GM19468 (cell line): ENCODE results near the gene GTPBP1.
A peak's percentile ranks its signal among the peaks of the same experiment; 100 is the strongest.

ENCODE experiments used
- ATAC-seq: cut with Tn5 transposase; IDR thresholded peaks from one replicate; pipeline ENCODE4 v1.9.1; 2021; ENCODE audit warnings: mild to moderate bottlenecking, moderate library complexity, moderate number of reproducible peaks; ENCODE audit not compliant: unreplicated experiment; ENCODE audit errors: extremely low read depth

GTPBP1 gene

DNA sequence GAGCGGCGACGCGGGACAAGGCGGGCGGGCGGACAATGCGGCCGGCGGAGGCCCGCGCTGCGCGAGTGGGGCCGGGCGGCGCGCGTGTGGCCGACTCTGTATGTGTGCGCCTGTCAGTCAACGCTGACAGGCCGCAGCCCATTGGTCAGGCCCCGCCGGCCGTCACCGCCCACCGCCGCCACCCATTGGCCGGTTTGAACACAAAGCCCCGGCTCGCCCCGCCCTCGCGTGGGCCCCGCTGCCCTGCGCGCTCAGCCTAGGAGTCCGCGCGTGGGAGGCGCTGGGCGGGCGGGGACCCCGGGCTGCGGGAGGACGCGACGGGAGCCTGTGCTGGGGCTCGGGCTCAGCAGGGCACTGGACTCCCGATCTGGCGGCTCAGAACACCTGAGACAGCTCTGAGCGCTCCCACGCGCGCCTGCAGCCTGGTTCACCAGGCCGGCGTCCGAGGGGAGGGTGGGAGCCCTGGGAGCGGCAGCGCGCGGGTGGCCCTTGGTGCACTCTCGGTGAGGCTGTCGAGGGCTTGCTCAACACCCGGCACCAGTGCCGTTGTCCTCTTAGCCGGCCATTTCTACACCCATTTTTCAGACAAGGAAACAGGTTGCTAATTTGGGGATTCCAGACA, 50.3 kb downstream of the GTPBP1 start, which contains the start of gene SUN2:
SUN2 (minus strand) TSS at position 88 of the 622 bp plus-strand sequence. CDS start 3,370 bp downstream, outside the sequence.
- peak; percentile 26 for ATAC-seq

DNA sequence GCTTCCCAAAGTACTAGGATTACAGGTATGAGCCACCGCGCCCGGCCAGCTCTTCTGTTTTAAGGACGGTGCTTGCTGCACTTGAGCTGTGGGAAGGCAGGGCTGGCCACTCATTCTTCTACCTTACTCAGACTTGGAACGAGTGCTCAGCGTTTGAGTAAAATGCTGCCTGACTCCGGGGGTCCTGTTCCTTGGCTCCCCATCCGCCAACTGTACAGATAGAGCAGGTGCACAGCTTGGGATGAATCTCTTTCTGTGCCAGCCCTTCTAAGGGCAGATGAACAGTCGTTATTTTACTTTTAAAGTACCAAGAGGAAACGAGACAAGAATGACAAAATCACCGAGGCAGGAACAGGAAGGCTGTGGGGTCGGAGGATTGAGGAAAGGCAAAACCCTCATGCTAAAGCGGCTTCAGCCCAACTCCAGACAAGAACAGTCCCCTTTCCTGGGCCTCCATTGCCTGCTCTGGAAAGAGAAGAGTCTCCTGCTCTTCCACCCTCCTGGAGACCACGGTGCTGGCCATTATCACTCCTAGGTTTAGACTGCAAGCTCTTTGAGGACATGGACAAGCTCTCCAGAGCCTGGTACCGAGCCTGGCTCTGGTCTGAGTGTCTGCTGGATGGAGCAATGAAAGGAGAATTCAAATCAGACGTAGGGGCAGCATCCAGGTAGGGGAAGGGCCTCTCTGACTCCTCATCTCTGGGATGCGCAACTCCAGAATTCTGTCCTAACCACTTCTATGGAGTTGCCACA, 51.1 kb downstream of the GTPBP1 start:
- no peak for ATAC-seq

- ATAC-seq, result no peak
These were observed 51.7 kb downstream of the GTPBP1 start for GRCh38 chr22:38757464-38757757.

- no peak for ATAC-seq
These were observed 52.7 kb downstream of the GTPBP1 start for GRCh38 chr22:38758276-38758945.

- ATAC-seq, result no peak
These were observed 53.3 kb downstream of the GTPBP1 start for GRCh38 chr22:38759005-38759404.

DNA sequence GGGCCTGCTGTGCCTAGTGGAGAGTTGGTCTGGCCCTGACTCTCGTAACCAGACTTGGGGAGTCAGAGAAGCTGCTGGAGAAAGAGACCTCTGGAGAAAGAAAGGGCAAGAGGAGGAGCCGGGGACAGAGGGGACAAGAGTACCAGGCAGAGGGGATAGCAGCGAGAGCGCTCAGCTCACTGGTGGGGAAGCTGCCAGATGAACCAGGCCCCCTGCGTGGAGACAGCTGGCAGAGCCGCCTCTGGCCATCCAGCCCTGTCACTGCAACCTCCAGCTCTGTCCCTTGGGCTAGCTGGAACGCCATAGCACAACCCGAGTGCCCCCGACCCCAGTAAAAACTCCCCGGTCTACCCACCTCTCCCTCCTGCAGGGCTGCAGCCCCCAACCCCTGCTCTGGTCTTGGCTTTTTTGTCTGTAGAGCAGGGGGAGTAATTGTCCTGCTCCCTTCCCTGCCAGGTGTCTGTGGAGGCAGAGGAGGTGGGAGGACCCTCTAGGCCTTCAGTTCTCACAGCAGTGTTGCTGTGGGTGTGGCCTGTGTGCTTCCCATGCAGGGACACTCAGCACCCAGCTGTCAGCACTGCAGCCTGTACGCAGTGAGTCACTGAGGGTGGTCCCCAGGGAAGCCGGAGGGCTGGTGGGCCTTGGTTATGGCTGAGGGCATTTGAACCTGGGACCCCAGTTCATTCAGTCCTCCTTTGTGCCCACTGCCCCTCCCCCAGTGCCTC, 54.9 kb downstream of the GTPBP1 start:
- no peak for ATAC-seq

- no peak for ATAC-seq
These were observed 55.7 kb downstream of the GTPBP1 start for GRCh38 chr22:38761202-38762162.

DNA sequence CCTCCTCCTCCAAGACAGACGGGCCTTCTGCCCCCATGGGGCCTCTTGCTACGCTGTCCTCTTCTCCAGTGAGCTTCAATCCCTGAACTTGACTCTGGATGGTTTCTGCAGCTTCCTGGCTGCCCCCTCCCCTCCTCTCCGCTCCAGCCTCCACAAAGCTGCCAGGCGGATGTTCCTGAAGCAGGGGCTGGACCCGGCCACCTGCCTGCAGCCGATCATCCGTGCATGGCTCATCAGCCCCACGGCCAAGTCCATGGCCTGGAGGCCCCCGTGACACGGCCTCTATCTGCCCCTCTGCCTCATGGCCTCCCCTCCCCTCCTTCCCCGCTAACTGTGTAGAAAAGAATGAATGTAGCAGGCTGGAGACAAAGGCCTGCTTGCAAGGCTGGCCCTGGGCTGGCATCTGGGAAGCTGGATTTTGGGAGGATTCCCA, 56.8 kb downstream of the GTPBP1 start:
- ATAC-seq, result no peak

DNA sequence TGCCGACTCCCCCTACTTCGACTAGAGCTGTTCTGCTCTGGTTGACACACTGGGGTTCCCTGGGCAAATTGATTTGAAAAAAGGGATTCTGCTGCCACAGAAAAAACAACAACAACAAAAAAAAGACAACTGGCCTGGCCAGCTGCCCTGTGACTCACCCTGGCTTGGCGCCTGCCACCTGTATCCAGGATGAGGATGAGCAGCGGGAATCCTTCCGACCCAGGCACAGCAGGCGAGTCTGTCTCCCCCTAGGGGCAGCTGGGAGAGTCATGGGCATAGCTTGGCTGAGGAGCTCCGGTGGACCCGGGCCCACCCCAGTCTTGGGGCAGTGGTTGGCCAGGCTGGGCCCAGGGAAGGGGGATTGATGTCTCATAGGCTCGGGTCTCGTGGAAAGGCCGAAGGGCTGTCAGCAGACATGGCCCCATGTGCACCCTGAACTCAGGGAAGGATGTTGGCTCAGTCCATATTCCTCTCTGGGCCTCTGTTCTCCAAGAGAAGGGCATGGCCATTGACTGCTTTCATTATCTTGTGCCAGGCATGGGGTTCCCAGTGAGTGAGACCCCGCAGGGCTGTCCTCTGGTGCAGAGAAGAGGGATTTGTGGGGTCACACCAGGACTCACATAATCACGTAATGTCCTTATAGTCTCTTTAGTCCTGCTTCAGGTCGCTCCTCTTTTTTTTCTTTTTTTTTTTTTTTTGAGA, 60.5 kb downstream of the GTPBP1 start:
- ATAC-seq, result no peak

- no peak for ATAC-seq
These were observed 61.6 kb downstream of the GTPBP1 start for GRCh38 chr22:38767313-38767712.

GRCh38 chr22:38768036-38768435, 62.3 kb downstream of the GTPBP1 start:
- no peak for ATAC-seq

- ATAC-seq, result no peak
These were observed 64.7 kb downstream of the GTPBP1 start for GRCh38 chr22:38770257-38770949.

DNA sequence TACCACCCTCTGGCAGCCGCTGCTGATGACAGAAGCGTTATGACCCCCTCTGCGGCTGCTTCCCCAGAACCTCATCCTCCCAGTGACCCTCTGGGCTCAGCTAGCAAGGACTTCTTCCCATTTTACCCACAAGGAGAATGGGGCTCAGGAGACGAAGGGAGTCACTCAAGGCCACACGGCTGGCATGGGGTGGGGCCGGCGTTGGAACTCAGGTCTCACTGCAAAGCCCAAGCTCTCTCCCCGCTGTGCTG, 66.8 kb downstream of the GTPBP1 start:
- no peak for ATAC-seq

GRCh38 chr22:38773363-38773946, 67.7 kb downstream of the GTPBP1 start:
- no peak for ATAC-seq

GRCh38 chr22:38774496-38775166, 68.9 kb downstream of the GTPBP1 start:
- no peak for ATAC-seq

DNA sequence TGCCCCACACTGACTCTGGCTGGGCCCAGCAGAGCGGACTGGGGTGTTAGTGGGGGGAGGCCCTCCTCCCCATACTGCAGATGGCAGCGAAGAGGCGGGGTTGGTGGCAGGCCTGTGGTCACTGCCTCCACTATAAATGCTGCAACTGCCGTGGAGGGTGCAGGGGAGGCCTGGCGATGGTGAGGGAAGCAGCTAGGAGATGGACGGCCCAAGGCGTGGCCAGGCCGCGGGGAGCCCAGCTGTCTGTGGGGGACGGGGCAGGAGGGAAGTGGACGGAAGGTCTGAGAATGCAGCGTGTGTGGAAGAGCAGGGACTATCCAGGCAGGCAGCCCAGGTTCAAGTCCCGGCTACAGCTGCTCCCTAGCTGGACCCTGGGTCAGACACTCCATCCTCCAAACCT, 69.9 kb downstream of the GTPBP1 start:
- ATAC-seq, result no peak

GRCh38 chr22:38776086-38776485, 70.3 kb downstream of the GTPBP1 start:
- no peak for ATAC-seq
